GM21367 (cell line): Measurements from ENCODE around the gene UBE2E3.

Experiments used
- ATAC-seq: cut with Tn5 transposase; IDR thresholded peaks from one replicate; pipeline ENCODE4 v1.9.1; 2021; ENCODE audit not compliant: unreplicated experiment

UBE2E3 gene

DNA sequence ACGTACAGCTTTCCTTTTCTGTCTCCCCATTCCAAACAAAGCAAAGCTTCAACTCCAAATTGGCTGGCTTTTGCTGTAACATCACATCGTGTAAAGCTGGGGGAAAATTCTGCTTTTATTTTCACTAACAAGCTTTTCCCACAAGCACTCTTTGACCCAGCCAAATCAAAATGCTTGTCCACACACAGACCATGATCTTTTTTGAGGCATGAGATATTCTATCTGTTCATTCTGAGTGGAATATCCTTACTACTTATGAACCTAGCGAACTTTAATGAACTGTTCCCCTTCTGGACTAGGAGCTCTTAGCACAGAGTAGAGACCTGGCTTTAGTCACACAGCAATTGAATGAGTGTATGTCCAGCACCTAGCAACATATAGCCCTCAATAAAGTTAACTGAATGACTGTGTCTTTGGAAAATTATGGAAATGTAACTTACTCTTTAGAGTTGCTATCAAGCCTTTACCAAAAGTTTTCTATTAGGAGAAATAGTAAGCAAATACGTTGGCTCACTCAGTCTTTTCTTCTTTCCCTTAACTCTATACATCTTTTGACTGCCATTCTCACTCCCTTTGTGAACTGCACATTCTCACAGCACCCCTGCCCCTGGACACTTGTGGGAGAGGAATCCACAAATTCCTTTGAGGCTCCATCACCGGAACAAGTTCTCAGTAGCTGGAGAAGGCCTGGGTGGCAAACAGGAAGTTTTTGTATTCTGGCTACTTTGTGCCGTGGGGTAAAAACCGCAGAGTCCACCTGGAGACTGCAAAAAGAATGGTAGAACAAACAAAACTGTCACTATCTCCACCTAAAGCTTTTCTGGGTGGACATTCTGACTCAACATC, 1.3 kb upstream of the UBE2E3 start:
- no peak for ATAC-seq

- no peak for ATAC-seq
Observed at GRCh38 chr2:180979749-180980105, 678 bp upstream of the UBE2E3 start.

DNA sequence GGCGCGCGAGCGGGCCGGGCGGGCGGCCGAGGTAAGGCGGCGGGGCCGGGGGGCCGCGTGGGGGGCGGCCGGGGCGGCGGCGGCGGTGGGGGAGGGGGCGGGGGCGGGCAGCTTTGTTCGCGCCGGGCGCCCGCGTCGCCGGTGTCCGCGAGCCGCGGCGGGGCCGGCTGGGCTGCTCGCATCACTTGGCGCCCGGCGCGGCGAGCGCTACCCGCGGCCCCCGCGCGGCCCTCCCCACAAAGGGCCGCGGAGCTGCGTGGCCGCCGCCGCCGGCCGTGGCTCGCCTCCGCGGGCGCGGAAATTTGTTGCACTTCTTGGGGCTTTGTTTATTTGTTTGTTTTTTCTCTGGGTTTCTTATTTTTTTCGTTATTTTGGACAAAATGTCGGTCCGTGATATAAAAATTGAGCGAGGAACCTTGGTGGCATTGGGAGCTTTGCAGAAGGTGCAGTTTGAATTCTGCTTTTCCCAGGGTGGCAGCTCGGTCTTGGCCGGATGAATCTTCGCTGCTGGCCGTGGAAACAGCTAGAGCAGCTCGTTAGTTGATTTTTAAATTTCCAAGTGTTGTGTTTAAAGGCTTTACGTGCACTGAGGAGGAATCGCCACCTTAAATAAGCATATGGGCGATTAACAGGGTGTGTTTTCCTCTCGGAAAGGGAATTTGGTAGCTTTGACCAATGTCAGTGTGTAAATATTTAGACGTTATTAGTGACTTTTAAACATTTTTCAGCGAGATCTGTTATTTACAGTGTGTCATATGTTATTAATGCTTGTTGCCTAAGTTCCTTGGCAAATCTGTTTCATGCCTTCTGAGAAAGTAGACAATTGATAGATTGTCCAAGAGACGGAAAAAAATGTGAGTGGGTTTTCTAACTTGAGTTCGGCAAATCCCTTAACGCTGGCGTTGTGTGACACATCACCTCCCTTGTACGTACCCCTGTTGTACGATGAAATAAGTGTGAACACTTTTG, 822 bp downstream of the UBE2E3 start:
- ATAC-seq, result no peak

DNA sequence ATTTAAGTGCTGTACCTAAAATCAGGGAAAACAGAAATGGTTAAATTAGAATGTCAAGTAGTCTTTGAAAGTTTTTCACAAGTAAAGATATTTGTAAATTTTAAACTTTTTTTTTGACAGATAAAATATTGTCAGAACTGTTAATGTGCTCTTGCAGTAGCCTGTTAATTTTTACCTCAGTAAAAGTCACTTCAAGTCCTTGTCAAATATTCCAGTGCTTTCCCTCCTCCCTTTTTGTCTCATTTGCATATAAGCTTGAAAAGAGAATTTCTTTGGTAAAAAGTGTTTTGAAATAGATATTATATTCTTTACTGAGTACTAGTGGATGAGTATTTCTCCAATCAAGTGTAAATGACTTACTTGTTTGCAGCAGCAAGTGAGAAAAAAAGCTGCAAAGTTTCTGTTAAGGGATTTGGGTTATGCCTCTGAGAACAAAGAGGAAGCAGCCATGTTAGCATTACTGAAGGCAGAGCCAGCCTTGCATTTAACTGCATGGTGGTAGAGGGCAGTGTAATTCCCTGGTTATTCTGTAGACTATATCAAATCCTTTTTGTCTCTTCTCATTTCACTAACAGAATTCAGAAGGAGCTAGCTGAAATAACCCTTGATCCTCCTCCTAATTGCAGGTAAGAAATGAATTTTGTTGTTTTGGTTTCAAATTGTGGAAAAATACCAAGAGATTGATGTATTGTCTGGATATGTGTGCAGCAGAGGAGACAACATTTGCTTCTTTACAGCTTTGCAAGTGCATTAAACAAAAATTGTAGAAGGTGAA, 3.2 kb downstream of the UBE2E3 start:
- ATAC-seq, result peak; percentile 41

- no peak for ATAC-seq
Observed at GRCh38 chr2:180985771-180986395, 5.5 kb downstream of the UBE2E3 start.

DNA sequence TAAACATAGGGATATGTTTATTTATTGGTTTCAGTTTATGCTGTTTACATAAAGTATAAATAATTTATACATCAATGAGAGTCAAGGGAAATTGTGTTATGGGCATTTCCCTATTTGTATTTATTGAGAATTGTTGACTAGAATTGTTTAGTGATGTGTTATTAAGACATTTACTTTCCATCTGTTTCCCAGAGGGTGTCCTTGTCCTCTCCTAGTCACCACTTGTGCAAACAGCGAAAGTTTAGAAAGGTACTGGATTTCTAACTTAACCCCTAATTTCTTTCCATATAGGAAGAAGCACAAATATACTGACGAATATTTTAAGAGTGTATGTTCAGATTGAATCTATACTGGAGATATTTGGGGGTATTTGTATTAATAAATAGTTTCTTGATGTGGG, 6.7 kb downstream of the UBE2E3 start:
- ATAC-seq, result no peak

GRCh38 chr2:180990337-180990736, 9.9 kb downstream of the UBE2E3 start:
- no peak for ATAC-seq

DNA sequence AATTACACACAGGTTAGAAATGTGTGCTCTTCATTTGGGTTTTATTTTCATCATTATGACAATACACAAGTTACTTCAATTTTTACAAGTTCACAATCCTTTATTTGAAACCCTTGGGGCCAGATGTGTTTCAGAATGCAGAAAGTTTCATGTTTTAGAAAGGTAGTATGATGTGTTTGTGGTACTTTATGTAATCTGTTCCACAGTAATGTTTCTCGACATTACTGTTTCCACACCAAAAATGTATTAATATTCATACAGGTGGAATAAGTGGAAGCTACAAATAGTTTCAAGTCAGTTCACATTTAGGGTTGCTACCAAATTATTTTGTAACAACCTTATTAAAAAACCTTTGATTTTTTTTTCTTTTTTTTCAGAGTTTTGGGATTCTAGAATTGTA, 10.4 kb downstream of the UBE2E3 start:
- peak; percentile 31 for ATAC-seq

DNA sequence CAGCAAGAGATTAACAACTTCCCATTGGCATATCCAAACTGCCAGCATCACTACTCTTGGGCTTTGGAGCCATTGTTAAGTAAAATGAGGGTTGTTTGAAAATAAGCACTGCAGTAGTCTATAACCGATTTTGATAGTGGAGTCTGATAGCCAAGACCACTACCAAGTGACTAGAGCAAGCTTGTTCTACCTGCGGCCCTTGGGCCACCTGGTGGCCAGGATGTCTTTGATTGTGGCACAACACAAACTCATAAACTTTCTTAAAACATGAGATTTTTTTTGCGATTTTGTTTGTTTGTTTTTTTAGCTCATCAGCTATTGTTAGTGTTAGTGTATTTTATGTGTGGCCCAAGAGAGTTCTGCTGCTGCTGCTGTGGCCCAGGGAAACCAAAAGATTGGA, 11.0 kb downstream of the UBE2E3 start:
- no peak for ATAC-seq

DNA sequence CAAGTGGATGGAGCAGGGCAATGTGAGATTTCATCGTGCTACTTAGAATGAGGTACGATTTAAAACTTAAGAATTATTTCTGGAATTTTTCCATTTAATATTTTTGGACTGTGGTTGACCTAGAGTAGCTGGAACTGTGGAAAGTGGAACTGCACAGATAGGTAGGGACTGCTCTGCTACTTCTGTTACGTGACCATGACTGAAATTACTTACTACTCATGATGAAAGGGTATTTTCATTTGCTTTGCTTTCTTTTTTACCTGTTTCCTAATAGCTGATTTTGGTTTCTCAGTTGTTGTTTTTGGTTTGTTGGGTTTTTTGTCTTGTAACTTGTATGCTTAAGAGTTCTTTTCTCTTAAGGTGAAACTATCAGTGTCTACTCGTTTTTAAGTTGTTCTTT, 11.4 kb downstream of the UBE2E3 start:
- ATAC-seq, result peak; percentile 84

DNA sequence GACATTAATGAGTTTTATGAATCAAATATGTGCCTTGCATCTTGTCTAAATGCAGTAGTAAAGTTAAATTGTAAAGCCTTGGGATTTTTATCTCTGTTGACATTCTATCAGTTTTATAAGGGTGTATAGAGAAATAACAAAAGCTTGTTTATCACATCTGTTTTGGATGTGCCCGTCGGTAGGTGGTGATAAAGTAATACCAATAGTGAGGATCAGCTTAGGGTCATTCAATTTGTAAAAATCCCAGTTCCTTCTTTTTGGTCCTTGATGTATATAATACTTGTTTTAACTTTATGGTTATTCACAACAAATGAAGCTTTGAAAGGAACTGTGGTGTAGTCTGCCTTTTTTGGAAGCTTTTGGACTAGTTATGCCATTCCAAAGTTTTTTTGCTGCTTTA, 12.6 kb downstream of the UBE2E3 start:
- ATAC-seq, result no peak

- ATAC-seq, result no peak
Observed at GRCh38 chr2:180999274-180999964, 19.0 kb downstream of the UBE2E3 start.

- ATAC-seq, result no peak
Observed at GRCh38 chr2:181004647-181005325, 24.4 kb downstream of the UBE2E3 start.

GRCh38 chr2:181005326-181005655, 24.9 kb downstream of the UBE2E3 start:
- no peak for ATAC-seq

DNA sequence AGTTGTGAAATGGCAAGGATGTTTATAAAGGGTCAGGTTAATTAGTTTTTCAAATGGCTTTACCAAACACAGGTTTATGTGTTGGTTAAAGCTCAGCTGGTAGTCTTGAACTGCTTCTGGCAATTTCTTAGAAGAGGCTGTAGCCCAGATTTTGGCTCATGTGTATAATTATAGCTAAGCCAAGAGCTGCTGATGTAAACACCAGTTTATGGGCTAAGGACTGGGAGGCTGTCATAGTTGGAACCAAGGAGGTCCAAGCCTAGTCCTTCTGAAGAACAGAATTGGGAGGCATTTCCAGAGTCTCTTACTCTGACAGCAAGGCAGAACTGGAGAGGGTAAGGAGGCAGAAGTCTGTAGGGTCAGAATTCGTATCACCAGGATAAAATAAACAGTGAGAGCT, 25.4 kb downstream of the UBE2E3 start:
- ATAC-seq, result no peak

GRCh38 chr2:181007086-181007837, 26.9 kb downstream of the UBE2E3 start:
- no peak for ATAC-seq

DNA sequence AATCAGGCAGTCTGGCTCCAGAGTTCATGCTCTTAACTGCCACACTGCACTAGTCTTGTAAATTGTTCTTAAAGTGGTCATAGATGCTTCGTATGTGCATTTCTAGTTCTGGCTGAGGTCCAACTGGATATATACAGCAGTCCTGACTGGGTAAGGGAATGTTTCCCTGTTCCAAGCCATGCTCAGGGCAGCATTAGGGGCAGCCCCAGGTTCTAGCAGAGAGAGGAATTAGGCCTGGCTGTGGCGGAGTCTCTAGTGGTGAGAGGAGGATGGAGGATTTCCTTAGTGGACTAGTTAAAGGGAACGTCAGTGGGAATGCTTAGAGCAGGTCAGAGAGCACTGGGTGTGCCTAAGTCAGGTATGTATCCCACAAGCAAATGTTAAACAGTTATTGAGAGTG, 28.0 kb downstream of the UBE2E3 start:
- no peak for ATAC-seq

- ATAC-seq, result no peak
Observed at GRCh38 chr2:181021199-181021789, 40.9 kb downstream of the UBE2E3 start.

DNA sequence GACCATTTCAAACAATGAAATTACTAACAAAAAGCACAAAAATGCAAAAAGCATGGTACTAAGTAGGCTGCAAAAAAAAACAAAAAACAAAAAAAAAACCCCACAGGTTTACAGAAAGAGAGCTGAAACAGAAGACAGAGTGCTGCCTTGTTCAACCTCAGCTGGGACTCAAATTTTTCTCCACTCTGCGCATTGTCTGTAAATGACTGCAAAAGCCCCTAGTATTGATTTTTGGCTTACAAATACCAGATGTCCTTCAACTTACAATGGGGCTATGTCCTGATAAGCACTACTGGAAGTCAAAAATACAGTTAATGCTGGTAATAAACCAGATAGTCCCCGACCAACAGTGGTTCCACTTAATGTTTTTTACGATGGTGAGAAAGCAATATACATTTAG, 42.2 kb downstream of the UBE2E3 start:
- no peak for ATAC-seq
